NCI-H1048 (cell line): ENCODE results near the gene RIMBP2.

Experiments
- DNase-seq: peaks from one replicate; lab custom pipeline; 2025; lab: John Stamatoyannopoulos, UW

The RIMBP2 gene

GRCh38 chr12:130463818-130464670, 252.1 kb downstream of the RIMBP2 start:
- DNase-seq, result no peak

DNA sequence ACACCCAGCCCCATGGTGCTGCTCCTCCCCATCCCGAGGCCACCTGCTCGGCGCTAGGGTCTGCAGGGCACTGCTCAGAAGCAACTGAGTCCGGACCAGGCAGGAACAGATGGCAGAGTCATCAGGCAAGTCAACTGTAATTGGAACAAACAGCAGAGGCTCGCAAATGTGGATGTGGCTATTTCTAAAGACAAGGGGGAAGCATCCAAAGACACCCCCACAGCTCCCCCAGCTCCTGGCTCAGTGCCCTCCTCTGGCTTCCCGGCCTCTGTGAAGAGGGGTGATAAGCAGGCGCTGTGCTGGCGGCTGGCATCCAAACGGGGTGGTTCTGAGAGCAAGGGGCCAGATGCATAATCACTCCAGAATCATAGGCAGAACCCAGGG, 252.8 kb downstream of the RIMBP2 start:
- DNase-seq, result no peak

- no peak for DNase-seq
Measured at GRCh38 chr12:130462558-130463274, 253.4 kb downstream of the RIMBP2 start.

DNA sequence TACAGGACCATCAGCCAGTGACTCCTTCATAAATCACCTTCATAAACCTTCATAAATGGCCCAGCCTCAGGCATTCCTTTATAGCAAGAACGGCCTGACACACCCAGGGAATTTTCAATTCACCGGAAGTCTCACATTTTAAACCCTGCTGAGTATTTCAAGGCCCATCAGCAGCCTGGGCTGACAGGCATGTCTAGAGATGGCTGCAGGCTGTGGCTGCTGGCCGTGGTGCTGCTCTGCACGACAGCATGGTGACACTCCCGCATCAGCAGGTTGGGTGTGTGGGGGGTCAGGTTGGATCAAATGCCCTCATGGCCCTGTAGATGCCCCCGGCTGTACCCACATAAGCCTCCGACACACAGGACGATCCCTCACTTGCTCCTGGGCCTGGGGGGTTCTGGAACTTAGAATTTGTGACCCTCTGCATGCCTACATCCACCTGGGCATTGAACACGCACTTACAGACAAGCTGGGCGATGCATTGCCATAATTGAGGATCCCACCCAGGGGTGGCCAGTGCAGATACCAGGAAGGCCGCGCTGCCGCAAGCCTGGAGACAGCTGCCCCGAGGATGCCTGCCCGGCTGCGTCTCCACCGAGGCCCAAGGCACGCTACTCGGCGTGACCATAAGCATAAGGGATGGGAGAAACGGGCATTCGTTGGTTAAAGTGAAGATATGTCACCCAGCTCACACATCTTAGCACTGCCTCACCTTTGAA, 254.1 kb downstream of the RIMBP2 start:
- no peak for DNase-seq

DNA sequence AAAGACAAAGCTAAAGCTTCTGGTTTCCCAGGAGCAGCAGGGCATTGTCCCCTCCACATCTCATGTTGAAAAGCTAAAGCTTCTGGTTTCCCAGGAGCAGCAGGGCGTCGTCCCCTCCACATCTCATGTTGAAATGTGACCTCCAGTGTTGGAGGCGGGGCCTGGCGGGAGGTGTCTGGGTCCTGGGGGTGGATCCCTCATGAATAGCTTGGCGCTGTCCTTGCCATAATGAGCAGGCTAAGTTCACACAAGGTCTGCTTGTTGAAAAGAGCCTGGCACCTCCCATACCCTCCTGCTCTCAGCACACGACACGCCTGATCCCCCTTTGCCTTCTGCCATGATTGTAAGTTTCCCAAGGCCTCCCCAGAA, 254.7 kb downstream of the RIMBP2 start:
- DNase-seq, result no peak

DNA sequence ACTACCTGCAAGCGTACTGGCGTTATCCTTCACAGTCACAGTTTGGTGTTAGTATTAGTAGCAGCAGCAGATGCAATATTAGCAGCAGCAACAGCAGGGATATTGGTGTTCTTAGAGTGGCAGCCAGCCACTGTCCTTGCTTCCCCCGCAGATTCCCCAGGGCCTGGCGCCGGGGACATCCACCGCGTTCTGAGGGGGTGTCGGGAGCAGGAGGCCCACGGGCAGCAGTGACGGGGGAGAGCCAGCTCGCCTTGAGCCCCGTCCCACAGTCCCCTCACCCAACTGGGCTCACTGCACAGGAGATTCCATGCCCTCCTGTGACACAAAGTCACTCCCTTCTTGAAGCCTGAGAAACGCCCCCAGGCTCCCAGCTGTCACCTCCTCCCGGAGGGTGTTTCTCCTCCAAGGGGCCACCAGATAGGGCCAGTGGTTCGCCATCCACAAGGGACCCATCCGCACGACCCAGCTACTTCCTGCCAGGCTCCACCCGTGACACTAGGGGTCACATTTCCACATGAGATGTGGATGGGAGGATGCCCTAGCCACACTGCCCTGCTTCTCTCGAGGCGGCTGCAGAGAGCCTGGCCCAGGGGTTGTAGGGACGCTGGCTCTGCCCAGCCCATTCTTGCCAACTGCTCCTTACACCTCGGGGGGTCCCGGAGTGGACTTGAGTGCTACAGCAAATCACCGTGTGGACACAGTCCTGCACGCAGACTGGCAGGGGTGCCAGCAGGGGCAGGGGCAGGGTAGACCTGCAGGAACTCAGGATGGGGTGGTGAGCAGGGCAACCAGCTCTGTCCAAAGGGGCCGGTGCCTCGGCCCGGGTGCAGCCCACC, 255.3 kb downstream of the RIMBP2 start:
- DNase-seq, result no peak

DNA sequence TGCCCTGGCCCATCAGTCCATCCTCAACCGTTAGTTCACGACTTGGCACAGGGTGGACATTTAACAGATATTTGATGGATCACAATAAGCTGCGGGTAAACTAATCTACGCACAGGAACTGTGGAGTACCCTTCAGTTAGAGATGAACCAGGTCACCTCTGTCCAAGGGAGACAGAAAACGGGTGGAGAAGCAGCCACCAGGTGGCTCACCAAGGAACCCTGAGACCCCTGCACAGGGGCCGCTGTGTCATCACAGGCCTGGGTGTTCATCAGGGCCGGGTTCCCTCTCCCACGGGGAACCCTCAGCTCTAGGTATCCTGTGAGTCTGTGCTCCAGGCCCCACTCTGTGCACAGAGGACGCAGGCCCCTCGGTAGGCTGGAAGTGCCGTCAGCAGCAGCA, 256.2 kb downstream of the RIMBP2 start:
- no peak for DNase-seq

DNA sequence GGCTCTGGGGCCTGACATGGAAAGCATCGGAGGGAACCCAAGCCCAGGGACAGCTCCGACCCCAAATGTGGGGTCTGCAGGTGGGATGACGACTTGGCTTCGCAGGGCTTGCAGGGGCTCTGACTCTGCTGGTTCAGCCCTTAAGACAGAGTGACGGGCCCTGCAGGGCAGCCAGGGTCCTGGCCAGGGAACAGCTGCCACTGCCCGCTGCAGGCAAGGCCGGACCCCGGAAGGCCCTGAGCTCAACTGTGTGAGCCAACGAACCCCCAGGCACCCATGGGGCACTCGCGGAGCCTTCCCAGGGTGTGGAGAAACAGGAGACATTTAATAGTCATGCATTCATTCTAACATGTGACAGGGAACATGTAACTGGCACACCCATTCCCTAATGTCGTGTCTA, 257.8 kb downstream of the RIMBP2 start:
- DNase-seq, result no peak

DNA sequence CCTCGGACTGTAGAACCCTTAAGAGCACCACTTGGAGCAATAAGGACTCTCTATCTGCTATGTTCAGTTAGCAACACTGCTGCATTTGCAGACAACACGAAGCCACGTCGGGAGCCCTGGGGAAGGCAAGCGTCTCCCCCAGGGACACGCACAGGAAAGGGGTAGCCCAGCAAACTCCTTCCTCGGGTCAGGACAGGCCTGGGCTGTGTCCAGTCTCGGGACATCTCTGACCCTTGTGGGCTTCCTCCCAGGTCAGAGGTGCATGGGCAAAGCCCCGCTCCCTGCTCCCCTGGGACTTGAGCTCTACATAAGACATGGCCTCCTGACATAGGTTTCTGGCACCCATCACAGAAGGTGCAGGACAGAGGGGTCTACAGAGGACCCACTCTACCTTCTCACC, 258.9 kb downstream of the RIMBP2 start:
- DNase-seq, result no peak

DNA sequence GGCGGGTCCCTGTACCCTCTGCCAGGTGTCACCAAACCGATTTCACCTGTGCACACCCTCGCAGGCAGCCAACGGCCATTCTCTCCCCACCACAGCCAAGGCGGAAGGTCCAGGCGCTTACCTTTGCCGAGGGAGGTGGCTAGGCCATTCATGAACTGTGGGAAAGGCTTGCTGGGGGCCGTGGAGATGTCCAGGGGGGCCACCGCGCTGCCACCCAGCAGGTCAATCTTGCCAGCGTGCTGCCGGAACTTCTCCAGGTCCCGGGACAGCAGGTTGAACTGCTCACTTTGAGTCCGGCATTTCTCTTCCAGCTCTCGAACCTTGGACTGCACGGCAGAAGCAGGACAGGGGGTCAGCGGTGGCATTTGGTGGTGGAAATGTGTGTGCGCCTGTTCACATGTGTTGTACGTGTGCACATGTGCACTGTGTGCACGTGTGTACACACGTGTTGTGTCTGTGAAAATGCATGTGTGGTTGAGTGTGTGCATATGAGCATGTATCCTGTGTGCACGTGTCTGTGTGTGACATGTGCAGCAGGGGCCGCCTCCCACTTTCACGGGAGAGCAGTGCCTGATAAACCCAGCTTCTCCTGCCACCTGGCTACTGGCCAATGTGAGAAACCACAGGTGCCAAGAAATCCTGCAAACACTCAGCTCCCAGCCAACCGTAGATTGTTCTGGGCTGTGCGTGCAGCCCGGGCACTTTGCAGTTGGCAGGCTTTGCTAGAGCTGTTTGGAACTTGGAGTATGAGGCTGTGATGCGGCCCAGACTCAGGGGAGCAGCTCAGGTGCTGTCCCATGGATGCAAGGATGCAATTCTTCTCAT, 259.5 kb downstream of the RIMBP2 start:
- no peak for DNase-seq

GRCh38 chr12:130455161-130455560, 260.9 kb downstream of the RIMBP2 start:
- no peak for DNase-seq

DNA sequence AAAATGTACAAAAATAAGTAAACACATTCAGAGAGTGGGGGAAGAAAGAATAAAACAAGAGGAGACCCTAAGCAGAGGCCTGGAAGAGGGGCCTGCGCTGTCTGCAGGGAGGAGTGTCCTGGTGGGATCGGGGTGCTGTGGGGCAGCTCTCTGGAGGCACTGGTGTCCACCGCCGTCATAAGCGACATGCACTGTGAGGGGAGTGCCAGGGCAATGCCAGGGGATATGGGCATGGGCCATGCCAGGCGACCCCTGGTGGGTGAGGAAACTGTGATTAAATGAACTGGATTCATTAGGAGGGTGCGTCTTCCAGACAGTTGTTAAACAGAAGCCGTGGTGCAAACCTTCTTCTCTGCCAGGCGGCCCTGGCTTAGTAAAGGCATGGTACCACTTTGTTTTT, 261.8 kb downstream of the RIMBP2 start:
- DNase-seq, result no peak

DNA sequence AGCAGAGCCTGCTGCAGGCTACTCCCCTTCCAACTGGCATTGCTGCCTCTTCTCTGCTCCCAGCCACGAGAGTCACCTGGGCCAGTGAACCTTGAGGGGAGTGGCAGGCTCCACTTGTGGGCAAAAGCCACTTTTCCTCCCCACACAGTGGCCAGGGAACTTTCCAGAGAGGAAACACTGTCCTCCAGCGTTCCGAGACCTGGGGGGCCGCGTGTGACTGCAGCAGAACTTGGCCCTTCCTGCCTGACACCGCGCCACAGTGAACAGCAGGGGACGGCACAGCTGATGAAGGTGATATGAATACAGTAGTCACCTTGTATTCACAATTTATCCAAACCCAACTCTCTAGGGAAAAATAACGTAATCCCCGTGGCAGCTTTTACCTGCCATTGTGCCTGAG, 263.6 kb downstream of the RIMBP2 start:
- no peak for DNase-seq

GRCh38 chr12:130451001-130451930, 264.8 kb downstream of the RIMBP2 start:
- DNase-seq, result no peak

GRCh38 chr12:130449291-130449690, 266.8 kb downstream of the RIMBP2 start:
- DNase-seq, result no peak

DNA sequence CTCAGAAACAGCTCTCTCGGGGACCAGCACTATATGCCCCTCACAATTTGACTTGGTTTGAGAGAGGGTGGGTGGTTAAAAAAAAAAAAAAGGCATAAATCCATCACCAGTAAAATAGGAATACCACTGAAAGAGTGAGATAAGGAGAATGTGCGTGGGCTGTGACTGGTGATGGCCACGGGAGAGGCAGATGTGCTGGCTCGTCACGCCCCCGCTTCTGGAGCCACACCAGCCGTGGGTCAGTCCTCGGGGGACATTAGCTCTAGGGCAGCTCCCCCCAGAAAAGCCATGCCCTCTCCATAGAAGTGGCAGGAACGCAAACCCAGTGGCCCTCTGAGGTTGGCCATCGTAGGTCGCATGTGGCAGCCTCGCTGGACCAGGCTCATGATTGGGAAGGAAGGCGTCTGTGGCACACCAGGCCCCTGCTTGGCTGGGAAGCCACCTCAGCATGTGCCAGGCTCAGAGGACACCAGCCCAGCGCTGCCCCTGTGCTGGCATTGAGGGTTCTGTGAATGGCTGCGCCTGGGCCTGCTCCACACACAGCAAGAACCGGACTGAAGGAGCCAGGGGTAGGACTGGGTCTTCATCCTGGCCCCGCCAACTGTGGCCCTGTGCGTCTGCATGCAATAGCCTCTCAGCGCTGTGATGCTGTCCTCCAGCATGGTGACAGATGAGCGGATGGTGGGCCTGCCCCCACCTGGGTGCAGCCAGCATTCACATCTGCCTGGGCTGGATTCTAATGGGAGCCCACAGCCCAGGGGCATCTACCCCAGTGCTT, 267.9 kb downstream of the RIMBP2 start:
- no peak for DNase-seq

DNA sequence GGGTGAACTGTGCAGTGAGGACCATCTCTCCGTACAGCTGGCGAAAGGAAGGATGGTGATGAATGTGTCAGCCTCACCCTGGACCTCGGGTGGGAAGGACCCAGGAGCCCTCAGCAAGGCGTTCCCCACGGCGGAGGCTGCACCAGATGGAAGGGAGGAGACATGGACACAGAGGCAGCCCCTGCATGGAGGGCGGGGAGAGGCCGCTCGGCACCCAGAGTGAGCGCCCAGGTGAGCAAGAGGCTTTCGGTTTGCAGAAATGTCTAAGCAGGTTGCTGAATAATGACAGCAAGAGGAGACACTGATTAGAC, 268.5 kb downstream of the RIMBP2 start:
- DNase-seq, result no peak

- no peak for DNase-seq
Measured at GRCh38 chr12:130446846-130447654, 269.0 kb downstream of the RIMBP2 start.

GRCh38 chr12:130444986-130445385, 271.1 kb downstream of the RIMBP2 start:
- no peak for DNase-seq
